Endothelial cell (in vitro differentiated cells): ENCODE data around the gene PRKCA. TPM values are rescaled to one million over a fixed set of nuclear protein-coding genes. Genes with fewer than 3 reads are reported as not detected.

Experiments used
- DNase-seq: peaks from one replicate; pipeline ENCODE4 v3.0.0; 2021; ENCODE audit warnings: low spot score
- H3K27ac Mint-ChIP-seq: one replicate; pipeline ENCODE4 v1.8.0; 2021; ENCODE audit warnings: mixed read lengths, inconsistent platforms; ENCODE audit not compliant: unreplicated experiment
- H3K27me3 Mint-ChIP-seq: one replicate; pipeline ENCODE4 v1.8.0; 2021; ENCODE audit warnings: mild to moderate bottlenecking, moderate library complexity, mixed read lengths, inconsistent platforms; ENCODE audit not compliant: unreplicated experiment
- H3K36me3 Mint-ChIP-seq: one replicate; pipeline ENCODE4 v1.8.0; 2021; ENCODE audit warnings: mild to moderate bottlenecking, low read depth, mixed read lengths, inconsistent platforms; ENCODE audit not compliant: unreplicated experiment
- H3K4me1 Mint-ChIP-seq: one replicate; pipeline ENCODE4 v1.8.0; 2021; ENCODE audit warnings: mild to moderate bottlenecking, mixed read lengths, inconsistent platforms; ENCODE audit not compliant: unreplicated experiment
- H3K4me3 Mint-ChIP-seq: one replicate; pipeline ENCODE4 v1.8.0; 2021; ENCODE audit warnings: mild to moderate bottlenecking, mixed read lengths, inconsistent platforms; ENCODE audit not compliant: unreplicated experiment
- H3K9me3 Mint-ChIP-seq: one replicate; pipeline ENCODE4 v1.8.0; 2021; ENCODE audit warnings: mixed read lengths, inconsistent platforms; ENCODE audit not compliant: unreplicated experiment
- total RNA-seq: library from RNA; stranded (reverse); fragmentation: NEBNext Ultra II Directional; extraction: Animal tissue kit (Norgen Biotek cat#: 25700); gene quantifications from one replicate; pipeline ENCODE4 v1.2.1, GENCODE V29; 2021; ENCODE audit not compliant: unreplicated experiment
- TF ChIP-seq, protein P1 (sequence below): fragments of 200-600 bp; sonication (generic); IDR thresholded peaks from one replicate; pipeline ENCODE4 v1.5.0; 2021; ENCODE audit warnings: antibody characterized with exemption; ENCODE audit not compliant: unreplicated experiment

Gene PRKCA
- total RNA-seq, 1 donor from 2014 or later = 2.1 TPM

DNA sequence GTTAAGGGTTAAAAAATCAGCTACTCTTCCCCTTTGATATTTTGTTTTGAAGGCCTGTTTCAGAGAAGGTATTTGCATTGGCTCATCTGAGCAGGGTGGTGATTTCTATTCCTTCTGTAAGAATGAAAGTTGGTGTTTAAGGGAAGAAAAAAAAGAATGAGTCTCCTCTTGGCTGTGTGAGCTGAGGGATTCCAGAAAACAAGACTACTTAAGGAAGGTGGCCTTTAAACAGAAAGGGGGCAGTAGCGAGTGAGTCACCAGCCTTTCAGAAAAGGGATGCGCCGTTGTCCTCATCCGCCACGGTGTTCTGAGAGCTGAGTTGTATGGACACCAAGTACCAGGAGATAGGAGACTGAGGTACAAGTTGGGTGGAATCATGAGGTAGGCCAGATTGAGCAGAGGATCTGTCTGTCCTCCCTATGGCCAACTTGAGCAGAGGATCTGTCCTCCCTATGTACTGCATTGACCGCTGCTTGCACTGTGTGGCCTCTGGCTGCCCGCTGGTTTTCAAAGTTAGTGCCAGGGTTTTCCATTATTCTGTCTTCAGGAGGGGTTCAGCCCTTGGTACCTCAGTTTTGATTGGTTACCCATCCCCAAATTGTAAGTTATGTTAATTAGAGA is 8.2 kb downstream of the PRKCA start:
- TF ChIP-seq, protein P1, sequence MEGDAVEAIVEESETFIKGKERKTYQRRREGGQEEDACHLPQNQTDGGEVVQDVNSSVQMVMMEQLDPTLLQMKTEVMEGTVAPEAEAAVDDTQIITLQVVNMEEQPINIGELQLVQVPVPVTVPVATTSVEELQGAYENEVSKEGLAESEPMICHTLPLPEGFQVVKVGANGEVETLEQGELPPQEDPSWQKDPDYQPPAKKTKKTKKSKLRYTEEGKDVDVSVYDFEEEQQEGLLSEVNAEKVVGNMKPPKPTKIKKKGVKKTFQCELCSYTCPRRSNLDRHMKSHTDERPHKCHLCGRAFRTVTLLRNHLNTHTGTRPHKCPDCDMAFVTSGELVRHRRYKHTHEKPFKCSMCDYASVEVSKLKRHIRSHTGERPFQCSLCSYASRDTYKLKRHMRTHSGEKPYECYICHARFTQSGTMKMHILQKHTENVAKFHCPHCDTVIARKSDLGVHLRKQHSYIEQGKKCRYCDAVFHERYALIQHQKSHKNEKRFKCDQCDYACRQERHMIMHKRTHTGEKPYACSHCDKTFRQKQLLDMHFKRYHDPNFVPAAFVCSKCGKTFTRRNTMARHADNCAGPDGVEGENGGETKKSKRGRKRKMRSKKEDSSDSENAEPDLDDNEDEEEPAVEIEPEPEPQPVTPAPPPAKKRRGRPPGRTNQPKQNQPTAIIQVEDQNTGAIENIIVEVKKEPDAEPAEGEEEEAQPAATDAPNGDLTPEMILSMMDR = peak; percentile 17
- Mint-ChIP-seq H3K4me3 (no peak overlapping the region), H3K4me1 (no peaks in the 10 kb centered on the region), H3K27me3 (peaks cover 1% of the 10 kb centered on the region), H3K9me3 (no peaks in the 10 kb centered on the region), H3K36me3 (no peaks in the 10 kb centered on the region), H3K27ac (no peak overlapping the region)
- DNase-seq = no peak

- no peak overlapping the region for H3K4me3 Mint-ChIP-seq
- H3K36me3 Mint-ChIP-seq = no peaks in the 10 kb centered on the region
- no peaks in the 10 kb centered on the region for H3K4me1 Mint-ChIP-seq
- no peaks in the 10 kb centered on the region for H3K9me3 Mint-ChIP-seq
- TF ChIP-seq, protein P1 = no peak
- DNase-seq = no peak
- no peak overlapping the region for H3K27ac Mint-ChIP-seq
- peaks cover 1% of the 10 kb centered on the region for H3K27me3 Mint-ChIP-seq
Observed at GRCh38 chr17:66312912-66313311, 10.5 kb downstream of the PRKCA start.

DNA sequence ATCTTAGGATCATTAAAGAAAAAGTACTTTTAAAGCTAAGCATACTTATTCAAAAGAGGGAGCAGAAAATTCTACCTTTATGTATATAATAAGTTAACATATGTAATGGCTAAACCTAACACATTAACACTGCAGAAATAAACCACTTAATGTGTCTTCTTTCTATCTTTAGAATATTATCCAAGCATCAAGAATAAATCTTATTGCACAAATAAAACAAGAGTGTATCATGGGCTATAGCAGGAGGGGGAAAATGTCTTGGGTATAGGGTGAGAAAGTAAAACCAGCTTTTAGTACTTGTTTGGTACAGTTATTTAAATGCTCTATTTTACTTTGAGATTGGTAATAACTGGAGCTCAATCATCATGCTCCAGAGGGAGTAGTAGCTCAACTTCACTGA is 10.9 kb downstream of the PRKCA start:
- Mint-ChIP-seq H3K9me3 (no peaks in the 10 kb centered on the region), H3K27me3 (peaks cover 1% of the 10 kb centered on the region), H3K27ac (no peak overlapping the region), H3K4me3 (no peak overlapping the region), H3K4me1 (no peaks in the 10 kb centered on the region), H3K36me3 (no peaks in the 10 kb centered on the region)
- DNase-seq = no peak
- TF ChIP-seq, protein P1 = no peak

- TF ChIP-seq, protein P1 = no peak
- Mint-ChIP-seq H3K9me3 (no peaks in the 10 kb centered on the region), H3K27me3 (peaks cover 1% of the 10 kb centered on the region), H3K36me3 (no peaks in the 10 kb centered on the region), H3K27ac (no peak overlapping the region), H3K4me3 (no peak overlapping the region), H3K4me1 (no peaks in the 10 kb centered on the region)
- no peak for DNase-seq
Observed at GRCh38 chr17:66313995-66314659, 11.7 kb downstream of the PRKCA start.

DNA sequence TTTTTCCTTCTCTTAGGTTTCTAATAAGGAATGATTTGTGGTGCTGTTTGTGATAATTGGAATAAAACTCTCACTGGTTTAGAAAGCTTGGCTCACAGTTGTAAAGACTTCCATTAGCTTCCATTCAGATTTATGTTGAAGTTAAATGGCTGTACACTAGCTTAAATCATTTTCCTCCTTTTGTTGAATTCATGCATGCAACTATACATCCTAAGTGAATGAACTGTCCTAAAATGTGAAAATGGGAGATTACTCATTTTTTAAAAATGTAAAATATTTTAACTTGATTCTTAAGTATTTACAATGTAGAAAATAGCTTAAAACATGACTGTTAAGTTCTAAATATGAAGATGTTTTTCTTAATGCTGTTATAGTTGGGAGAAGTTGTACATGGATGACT is 15.2 kb downstream of the PRKCA start:
- Mint-ChIP-seq H3K36me3 (no peaks in the 10 kb centered on the region), H3K4me3 (no peak overlapping the region), H3K27ac (no peak overlapping the region), H3K9me3 (no peaks in the 10 kb centered on the region), H3K27me3 (peaks cover 1% of the 10 kb centered on the region), H3K4me1 (no peaks in the 10 kb centered on the region)
- TF ChIP-seq, protein P1 = no peak
- DNase-seq = no peak
